HepG2 (cell line): ENCODE results near the gene MAP2K3. TPM values are rescaled to one million over a fixed set of nuclear protein-coding genes. Genes with fewer than 3 reads are reported as not detected.

ENCODE experiments used
- ARID4A ChIP-seq: sonication (generic); formaldehyde crosslinking; IDR thresholded peaks from 2 replicates; pipeline ENCODE4 v1.5.0; 2020; ENCODE audit warnings: mild to moderate bottlenecking, missing genetic modification reagents, borderline replicate concordance
- ARNTL ChIP-seq: sonication (generic); formaldehyde crosslinking; IDR thresholded peaks from 2 replicates; pipeline ENCODE4 v1.4.0; 2020; ENCODE audit warnings: mild to moderate bottlenecking, missing genetic modification reagents
- EHMT2 ChIP-seq: fragments of 200-600 bp; sonication (generic); IDR thresholded peaks from 2 replicates; pipeline ENCODE4 v1.7.0; 2017; ENCODE audit warnings: antibody characterized with exemption, low read depth, low read length, borderline replicate concordance
- ERF ChIP-seq: IDR thresholded peaks from 2 replicates; pipeline ENCODE4 v1.6.1; 2018; ENCODE audit warnings: missing biosample characterization, missing genetic modification reagents
- FOSL1 ChIP-seq: sonication (generic); formaldehyde crosslinking; IDR thresholded peaks from 2 replicates; pipeline ENCODE4 v1.9.0; 2021; ENCODE audit warnings: missing genetic modification reagents, borderline replicate concordance
- MATR3 ChIP-seq: sonication (generic); formaldehyde crosslinking; IDR thresholded peaks from 2 replicates; pipeline ENCODE4 v1.4.0; 2020; ENCODE audit warnings: missing genetic modification reagents
- MLLT10 ChIP-seq: sonication (generic); formaldehyde crosslinking; IDR thresholded peaks from 2 replicates; pipeline ENCODE4 v1.4.0; 2020; ENCODE audit warnings: missing genetic modification reagents
- MXI1 ChIP-seq: IDR thresholded peaks from 3 replicates; pipeline ENCODE4 v1.6.1; 2012; ENCODE audit warnings: low read depth, low read length, inconsistent platforms, borderline replicate concordance
- PLSCR1 ChIP-seq: sonication (generic); formaldehyde crosslinking; IDR thresholded peaks from 2 replicates; pipeline ENCODE4 v1.5.0; 2020; ENCODE audit warnings: missing genetic modification reagents, mild to moderate bottlenecking, borderline replicate concordance
- POGZ ChIP-seq: sonication (generic); formaldehyde crosslinking; IDR thresholded peaks from 2 replicates; pipeline ENCODE4 v1.4.0; 2020; ENCODE audit warnings: mild to moderate bottlenecking, missing genetic modification reagents
- SATB2 ChIP-seq: sonication (generic); formaldehyde crosslinking; IDR thresholded peaks from 2 replicates; pipeline ENCODE4 v1.5.0; 2020; ENCODE audit warnings: missing genetic modification reagents
- STAT5B ChIP-seq: sonication (generic); formaldehyde crosslinking; IDR thresholded peaks from 2 replicates; pipeline ENCODE4 v1.4.0; 2020; ENCODE audit warnings: missing genetic modification reagents
- THAP7 ChIP-seq: sonication (generic); formaldehyde crosslinking; IDR thresholded peaks from 2 replicates; pipeline ENCODE4 v1.8.1; 2023; ENCODE audit warnings: mild to moderate bottlenecking, missing genetic modification reagents
- ZBTB7A ChIP-seq: sonication (generic); formaldehyde crosslinking; IDR thresholded peaks from 2 replicates; pipeline ENCODE4 v1.8.0; 2022; ENCODE audit warnings: mild to moderate bottlenecking, missing genetic modification reagents
- ZFP90 ChIP-seq: sonication (generic); formaldehyde crosslinking; IDR thresholded peaks from 2 replicates; pipeline ENCODE4 v1.8.0; 2022; ENCODE audit warnings: missing genetic modification reagents, mild to moderate bottlenecking, inconsistent platforms, borderline replicate concordance
- ZIK1 ChIP-seq: sonication (generic); formaldehyde crosslinking; IDR thresholded peaks from 2 replicates; pipeline ENCODE4 v1.5.0; 2020; ENCODE audit warnings: mild to moderate bottlenecking, low read depth, missing genetic modification reagents, borderline replicate concordance
- ZNF121 ChIP-seq: sonication (generic); formaldehyde crosslinking; IDR thresholded peaks from 2 replicates; pipeline ENCODE4 v1.5.0; 2020; ENCODE audit warnings: mild to moderate bottlenecking, missing genetic modification reagents
- ZNF160 ChIP-seq: sonication (generic); formaldehyde crosslinking; IDR thresholded peaks from 2 replicates; pipeline ENCODE4 v1.8.0; 2022; ENCODE audit warnings: mild to moderate bottlenecking, inconsistent platforms, missing genetic modification reagents
- ZNF225 ChIP-seq: sonication (generic); formaldehyde crosslinking; IDR thresholded peaks from 2 replicates; pipeline ENCODE4 v1.4.0; 2020; ENCODE audit warnings: mild to moderate bottlenecking, missing genetic modification reagents
- ZNF30 ChIP-seq: sonication (generic); formaldehyde crosslinking; IDR thresholded peaks from 2 replicates; pipeline ENCODE4 v1.5.0; 2020; ENCODE audit warnings: mild to moderate bottlenecking, missing genetic modification reagents
- ZNF569 ChIP-seq: sonication (generic); formaldehyde crosslinking; IDR thresholded peaks from 2 replicates; pipeline ENCODE4 v1.5.0; 2020; ENCODE audit warnings: mild to moderate bottlenecking, missing genetic modification reagents, moderate library complexity, borderline replicate concordance
- ZNF775 ChIP-seq: sonication (generic); formaldehyde crosslinking; IDR thresholded peaks from 2 replicates; pipeline ENCODE4 v1.4.0; 2020; ENCODE audit warnings: missing genetic modification reagents, mild to moderate bottlenecking, moderate library complexity, borderline replicate concordance
- polyA plus RNA-seq, 8 experiments: library from polyadenylated mRNA; depleted of rRNA in 3 of 8; stranded (reverse) in 7 of 8; unstranded in 1 of 8; fragments of >200 nt; fragmentation: Illumina TruSeq in 4 of 8; extraction: Trizol in 4 of 8; gene quantifications; 2 replicates each; pipeline versions ENCODE4 v1.2.1 to v1.2.3, GENCODE V29; 2011 to 2016; ENCODE audit warnings: low read depth in 4 of 8, missing spikeins in 1 of 8, mixed read lengths in 1 of 8; ENCODE audit not compliant: insufficient read depth in 1 of 8
- total RNA-seq, 5 experiments: library from RNA; depleted of rRNA; stranded (reverse); fragments of >200 nt; fragmentation: Illumina TruSeq; extraction: Trizol; gene quantifications; 2 replicates each; pipeline ENCODE4 v1.2.3, GENCODE V29; 2016; ENCODE audit warnings: low read depth in 1 of 5
- TF ChIP-seq, protein P1 (sequence below): IDR thresholded peaks from 2 replicates; pipeline ENCODE4 v1.6.1; 2016; ENCODE audit warnings: mild to moderate bottlenecking

MAP2K3 gene
- total and polyA plus RNA-seq, 2 of the 13 experiments (the other 11 are each of a cell fraction or from before 2014, with no cell fraction given): 20.5 to 27.4 TPM

GRCh38 chr17:21284319-21285163, at the start of gene MAP2K3 (continued):
- TF ChIP-seq ARID4A (CRISPR knock-in tag): peak; percentile 85; the same call in 1 of the 2 replicates
- TF ChIP-seq MLLT10 (CRISPR knock-in tag): no peak
- TF ChIP-seq ZNF775: no peak
- TF ChIP-seq ZNF225 (CRISPR knock-in tag): no peak
- no peak for TF ChIP-seq STAT5B (CRISPR knock-in tag)
- TF ChIP-seq FOSL1: no peak
- 0 out of 2 replicates have a peak, but pooled peaks have one; percentile 35 for TF ChIP-seq ZNF160 (CRISPR knock-in tag)
- TF ChIP-seq ZNF30 (CRISPR knock-in tag): no peak
- TF ChIP-seq ZNF121 (CRISPR knock-in tag): no peak; the same call in 1 of the 2 replicates
- TF ChIP-seq ZBTB7A (CRISPR knock-in tag): no peak
- no peak for TF ChIP-seq EHMT2
- 0 out of 2 replicates have a peak, but pooled peaks have one; percentile 32 for TF ChIP-seq POGZ (CRISPR knock-in tag)
- no peak for TF ChIP-seq THAP7 (CRISPR knock-in tag)
- no peak for TF ChIP-seq PLSCR1 (CRISPR knock-in tag)
- peak; percentile 68; the same call in 1 of the 2 replicates for TF ChIP-seq ZFP90 (CRISPR knock-in tag)
- no peak for TF ChIP-seq SATB2 (CRISPR knock-in tag)
- 0 out of 2 replicates have a peak, but pooled peaks have one; percentile 79 for TF ChIP-seq ZIK1 (CRISPR knock-in tag)
- no peak for TF ChIP-seq ZNF569 (CRISPR knock-in tag)
- no peak for TF ChIP-seq ERF
- no peak for TF ChIP-seq ARNTL
- peak; percentile 60; the same call in 1 of the 3 replicates for TF ChIP-seq MXI1
- TF ChIP-seq, protein P1, sequence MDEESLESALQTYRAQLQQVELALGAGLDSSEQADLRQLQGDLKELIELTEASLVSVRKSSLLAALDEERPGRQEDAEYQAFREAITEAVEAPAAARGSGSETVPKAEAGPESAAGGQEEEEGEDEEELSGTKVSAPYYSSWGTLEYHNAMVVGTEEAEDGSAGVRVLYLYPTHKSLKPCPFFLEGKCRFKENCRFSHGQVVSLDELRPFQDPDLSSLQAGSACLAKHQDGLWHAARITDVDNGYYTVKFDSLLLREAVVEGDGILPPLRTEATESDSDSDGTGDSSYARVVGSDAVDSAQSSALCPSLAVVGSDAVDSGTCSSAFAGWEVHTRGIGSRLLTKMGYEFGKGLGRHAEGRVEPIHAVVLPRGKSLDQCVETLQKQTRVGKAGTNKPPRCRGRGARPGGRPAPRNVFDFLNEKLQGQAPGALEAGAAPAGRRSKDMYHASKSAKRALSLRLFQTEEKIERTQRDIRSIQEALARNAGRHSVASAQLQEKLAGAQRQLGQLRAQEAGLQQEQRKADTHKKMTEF: peak; percentile 44; the same call in 1 of the 2 replicates
- TF ChIP-seq MATR3 (CRISPR knock-in tag): no peak
